Activated CD8-positive, alpha-beta T cell treated with anti-CD3 and anti-CD28 coated beads for 36 hours (primary cell): ENCODE measurements around the gene NRXN3. TPM values are rescaled to one million over a fixed set of nuclear protein-coding genes. Genes with fewer than 3 reads are reported as not detected.

Source experiments
- ATAC-seq: fragments of 200-7000 bp; cut with Tn5 transposase; one replicate; pipeline ENCODE4 v1.10.0; 2021; ENCODE audit warnings: mild to moderate bottlenecking, moderate library complexity
- CTCF ChIA-PET: fragments of 350-600 bp; sonication (Branson Sonifier 250); formaldehyde crosslinking; loops from one replicate; lab custom pipeline; 2021; ENCODE audit warnings: antibody characterized with exemption; lab: Charles Lee
- POLR2A ChIA-PET: fragments of 350-600 bp; sonication (Branson Sonifier 250); formaldehyde crosslinking; loops from one replicate; lab custom pipeline; 2021; ENCODE audit warnings: antibody characterized with exemption; lab: Charles Lee
- DNase-seq: peaks from one replicate; pipeline ENCODE4 v3.0.0-alpha.2; 2020
- H3K27ac Mint-ChIP-seq: one replicate; pipeline ENCODE4 v1.8.0; 2021; ENCODE audit warnings: mild to moderate bottlenecking, mixed read lengths
- H3K27me3 Mint-ChIP-seq: one replicate; pipeline ENCODE4 v1.8.0; 2021; ENCODE audit warnings: mixed read lengths
- H3K36me3 Mint-ChIP-seq: one replicate; pipeline ENCODE4 v1.8.0; 2021; ENCODE audit warnings: low read depth, mixed read lengths
- H3K4me1 Mint-ChIP-seq: one replicate; pipeline ENCODE4 v1.8.0; 2021; ENCODE audit warnings: low read depth, mixed read lengths
- H3K4me3 Mint-ChIP-seq: one replicate; pipeline ENCODE4 v1.8.0; 2021; ENCODE audit warnings: mild to moderate bottlenecking, moderate library complexity, mixed read lengths
- H3K9me3 Mint-ChIP-seq: one replicate; pipeline ENCODE4 v1.8.0; 2021; ENCODE audit warnings: mixed read lengths
- CTCF ChIP-seq: fragments of 200-600 bp; IDR thresholded peaks from one replicate; pipeline ENCODE4 v1.8.0; 2022; ENCODE audit warnings: antibody characterized with exemption, mild to moderate bottlenecking
- intact Hi-C: fragments of 100-400 bp; cut with micrococcal nuclease; formaldehyde crosslinking; loops from one replicate; pipeline ENCODE4 v1.10.0; 2022
- total RNA-seq, 2 experiments: library from RNA; stranded (reverse); gene quantifications; one replicate each; pipeline ENCODE4 v1.2.3, GENCODE V29; 2021

The NRXN3 gene
- total RNA-seq, 2 experiments from 2014 or later: not detected

GRCh38 chr14:79605849-79606248 lies 1435.7 kb downstream of the NRXN3 start:
- no peak for ATAC-seq
- no peak overlapping the region for H3K27ac Mint-ChIP-seq
- intact Hi-C loops: no loop called here
- H3K4me1 Mint-ChIP-seq: no peaks in the 10 kb centered on the region
- no peak for TF ChIP-seq CTCF
- H3K36me3 Mint-ChIP-seq: no peaks in the 10 kb centered on the region
- no peak overlapping the region for H3K4me3 Mint-ChIP-seq
- no peak for DNase-seq
- no peaks in the 10 kb centered on the region for H3K9me3 Mint-ChIP-seq
- CTCF ChIA-PET: interaction anchor here (1.3 kb wide), 1 partner anchor 8 kb away, joined by 3 read pairs; no protein-coding TSS in a partner anchor
- H3K27me3 Mint-ChIP-seq: peaks cover 2% of the 10 kb centered on the region
- POLR2A ChIA-PET: no interaction called here

- ChIA-PET POLR2A (no interaction called here), CTCF (no interaction called here)
- Mint-ChIP-seq H3K27ac (no peak overlapping the region), H3K9me3 (peaks cover 2% of the 10 kb centered on the region), H3K27me3 (peaks cover 2% of the 10 kb centered on the region), H3K36me3 (no peaks in the 10 kb centered on the region), H3K4me3 (no peak overlapping the region), H3K4me1 (no peaks in the 10 kb centered on the region)
- ATAC-seq (no peak), DNase-seq (no peak)
- intact Hi-C loops: no loop called here
- no peak for TF ChIP-seq CTCF
Observed at GRCh38 chr14:79608446-79608845, 1438.3 kb downstream of the NRXN3 start.

GRCh38 chr14:79613625-79614024 lies 1443.5 kb downstream of the NRXN3 start:
- no peak for DNase-seq
- ATAC-seq: no peak
- Mint-ChIP-seq H3K9me3 (peaks cover 2% of the 10 kb centered on the region), H3K27me3 (peaks cover 2% of the 10 kb centered on the region), H3K36me3 (no peaks in the 10 kb centered on the region), H3K27ac (no peak overlapping the region), H3K4me1 (no peaks in the 10 kb centered on the region), H3K4me3 (no peak overlapping the region)
- POLR2A ChIA-PET: no interaction called here
- CTCF ChIA-PET: interaction anchor here (0.8 kb wide), 1 partner anchor 8 kb away, joined by 3 read pairs; no protein-coding TSS in a partner anchor
- intact Hi-C loops: no loop called here
- no peak for TF ChIP-seq CTCF

GRCh38 chr14:79614448-79614847 lies 1444.3 kb downstream of the NRXN3 start:
- no peaks in the 10 kb centered on the region for H3K36me3 Mint-ChIP-seq
- intact Hi-C loops: no loop called here
- no peak for ATAC-seq
- H3K4me3 Mint-ChIP-seq: no peak overlapping the region
- H3K4me1 Mint-ChIP-seq: no peaks in the 10 kb centered on the region
- peaks cover 2% of the 10 kb centered on the region for H3K27me3 Mint-ChIP-seq
- ChIA-PET POLR2A (no interaction called here), CTCF (interaction anchor here (0.8 kb wide), 1 partner anchor 9 kb away, joined by 3 read pairs; no protein-coding TSS in a partner anchor)
- no peak for TF ChIP-seq CTCF
- DNase-seq: no peak
- H3K27ac Mint-ChIP-seq: no peak overlapping the region
- peaks cover 2% of the 10 kb centered on the region for H3K9me3 Mint-ChIP-seq

GRCh38 chr14:79627058-79627457 lies 1456.9 kb downstream of the NRXN3 start:
- POLR2A ChIA-PET: no interaction called here
- CTCF ChIA-PET: no interaction called here
- Mint-ChIP-seq H3K4me3 (no peak overlapping the region), H3K9me3 (no peaks in the 10 kb centered on the region), H3K4me1 (no peaks in the 10 kb centered on the region), H3K36me3 (no peaks in the 10 kb centered on the region), H3K27me3 (no peaks in the 10 kb centered on the region), H3K27ac (no peak overlapping the region)
- ATAC-seq (no peak), DNase-seq (no peak)
- TF ChIP-seq CTCF: no peak
- intact Hi-C loops: no loop called here
